Keratinocyte (primary cell): ENCODE data around the gene PPME1. TPM values are rescaled to one million over a fixed set of nuclear protein-coding genes. Genes with fewer than 3 reads are reported as not detected.

Experiments
- DNase-seq: peaks from one replicate; pipeline ENCODE4 v3.0.0-alpha.2; 2011; ENCODE audit warnings: low read depth, missing footprints, low spot score
- FAIRE-seq: peaks from 2 replicates; lab custom pipeline; 2011; peaks lifted over from hg19 to GRCh38; lab: Jason Lieb, UNC
- H2AFZ ChIP-seq: 2 replicates; pipeline ENCODE4 v1.6.0; 2012; ENCODE audit warnings: low read length, control low read depth, inconsistent platforms; ENCODE audit not compliant: control insufficient read depth
- H3K27ac ChIP-seq: 2 replicates; pipeline ENCODE4 v1.5.1; 2011; ENCODE audit warnings: low read length; ENCODE audit not compliant: control insufficient read depth, insufficient read depth
- H3K27me3 ChIP-seq: 3 replicates; pipeline ENCODE4 v1.6.0; 2011; ENCODE audit warnings: low read length; ENCODE audit not compliant: control insufficient read depth, insufficient read depth; ENCODE audit errors: extremely low read depth
- H3K36me3 ChIP-seq, 2 experiments: 2 replicates in 1 of 2; 3 replicates in 1 of 2; pipeline ENCODE4 v1.5.1; 2011; ENCODE audit warnings: low read length in 2 of 2, mild to moderate bottlenecking in 1 of 2; ENCODE audit not compliant: control insufficient read depth in 2 of 2, insufficient read depth in 2 of 2; ENCODE audit errors: extremely low read depth in 1 of 2
- H3K4me1 ChIP-seq: 3 replicates; pipeline ENCODE4 v1.5.1; 2011; ENCODE audit warnings: low read length; ENCODE audit not compliant: control insufficient read depth, insufficient read depth; ENCODE audit errors: extremely low read depth
- H3K4me2 ChIP-seq: 3 replicates; pipeline ENCODE4 v1.6.0; 2011; ENCODE audit warnings: low read depth, low read length; ENCODE audit not compliant: control insufficient read depth, insufficient read depth; ENCODE audit errors: extremely low read depth
- H3K4me3 ChIP-seq, 3 experiments: fragments of 200-600 bp in 1 of 3; sonication (generic) in 1 of 3; 2 replicates in 2 of 3; 3 replicates in 1 of 3; pipeline ENCODE4 v1.5.1; 2011 to 2016; ENCODE audit warnings: low read length in 3 of 3, mild to moderate bottlenecking in 3 of 3, control low read depth in 2 of 3, inconsistent platforms in 1 of 3, low read depth in 1 of 3, mixed read lengths in 1 of 3, mixed run types in 1 of 3, moderate library complexity in 1 of 3; ENCODE audit not compliant: control insufficient read depth in 2 of 3, insufficient read depth in 2 of 3; ENCODE audit errors: extremely low read depth in 1 of 3
- H3K79me2 ChIP-seq: 2 replicates; pipeline ENCODE4 v1.6.0; 2012; ENCODE audit warnings: low read length; ENCODE audit not compliant: control insufficient read depth, insufficient read depth
- H3K9ac ChIP-seq: 3 replicates; pipeline ENCODE4 v1.6.0; 2011; ENCODE audit warnings: low read length; ENCODE audit not compliant: control insufficient read depth, insufficient read depth; ENCODE audit errors: extremely low read depth
- H3K9me1 ChIP-seq: 3 replicates; pipeline ENCODE4 v1.6.0; 2011; ENCODE audit warnings: low read length; ENCODE audit not compliant: control insufficient read depth, insufficient read depth; ENCODE audit errors: extremely low read depth
- H3K9me3 ChIP-seq: 2 replicates; pipeline ENCODE4 v1.5.1; 2012; ENCODE audit warnings: low read depth, low read length; ENCODE audit not compliant: control insufficient read depth
- H4K20me1 ChIP-seq: 3 replicates; pipeline ENCODE4 v1.6.0; 2011; ENCODE audit warnings: low read length; ENCODE audit not compliant: control insufficient read depth, insufficient read depth; ENCODE audit errors: extremely low read depth
- EZH2 ChIP-seq: IDR thresholded peaks from one replicate; pipeline ENCODE4 v1.6.1; 2012; ENCODE audit warnings: inconsistent platforms, mild to moderate bottlenecking, low read length, moderate library complexity
- dilution Hi-C: fragments of 300-500 bp; cut with MboI; formaldehyde crosslinking; loops from one replicate; pipeline ENCODE4 v1.7.0; 2020; ENCODE audit warnings: low sequenced_read_pairs; ENCODE audit not compliant: extremely low pct_ligation_motif_present
- polyA plus RNA-seq, 5 experiments: library from polyadenylated mRNA; depleted of rRNA in 3 of 5; stranded (reverse) in 3 of 5; stranded (forward) in 1 of 5; unstranded in 1 of 5; fragments of >200 nt; gene quantifications; 1 replicate in 1 of 5; 2 replicates in 3 of 5; 3 replicates in 1 of 5; pipeline versions ENCODE4 v1.2.1 to v1.2.3, GENCODE V29; 2011 to 2012; ENCODE audit warnings: missing spikeins in 2 of 5, low read depth in 1 of 5, low replicate concordance in 1 of 5
- TF ChIP-seq, protein P1 (sequence below), 3 experiments: IDR thresholded peaks in 1 of 3; conservative IDR thresholded peaks in 1 of 3; optimal IDR thresholded peaks in 1 of 3; 2 replicates in 2 of 3; 3 replicates in 1 of 3; pipeline versions ENCODE3 to v1.5.1; 2011; ENCODE audit warnings: low read length in 3 of 3, mild to moderate bottlenecking in 3 of 3, moderate library complexity in 2 of 3, control low read depth in 1 of 3, inconsistent platforms in 1 of 3; ENCODE audit not compliant: insufficient read depth in 2 of 3; ENCODE audit errors: extremely low read depth in 1 of 3

The PPME1 gene
- polyA plus RNA-seq, 1 donor (not counting 4 experiments of a cell fraction or from before 2014, with no cell fraction given), result 34.0 TPM

DNA sequence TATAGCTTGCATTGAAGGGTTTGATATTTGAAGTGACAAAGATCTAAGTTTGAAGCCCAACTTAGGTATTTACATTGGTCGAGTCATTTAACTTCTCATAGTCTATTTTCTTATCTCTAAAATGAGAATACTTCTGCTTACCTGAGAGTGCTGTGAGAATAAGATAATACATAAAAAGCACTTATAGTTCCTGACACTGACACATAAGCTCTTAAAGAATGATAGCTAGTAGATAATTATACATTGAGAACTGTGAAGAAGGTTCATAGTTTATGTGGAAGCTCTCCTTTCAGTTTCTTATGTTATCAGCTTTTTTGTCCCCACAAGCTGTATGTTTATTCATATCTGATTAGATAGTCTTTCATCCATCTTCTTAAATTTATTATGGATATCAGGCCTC, 4.8 kb downstream of the PPME1 start:
- Histone ChIP-seq H3K79me2 (peaks cover 71% of the 10 kb centered on the region), H3K9me3 (no peaks in the 10 kb centered on the region)

DNA sequence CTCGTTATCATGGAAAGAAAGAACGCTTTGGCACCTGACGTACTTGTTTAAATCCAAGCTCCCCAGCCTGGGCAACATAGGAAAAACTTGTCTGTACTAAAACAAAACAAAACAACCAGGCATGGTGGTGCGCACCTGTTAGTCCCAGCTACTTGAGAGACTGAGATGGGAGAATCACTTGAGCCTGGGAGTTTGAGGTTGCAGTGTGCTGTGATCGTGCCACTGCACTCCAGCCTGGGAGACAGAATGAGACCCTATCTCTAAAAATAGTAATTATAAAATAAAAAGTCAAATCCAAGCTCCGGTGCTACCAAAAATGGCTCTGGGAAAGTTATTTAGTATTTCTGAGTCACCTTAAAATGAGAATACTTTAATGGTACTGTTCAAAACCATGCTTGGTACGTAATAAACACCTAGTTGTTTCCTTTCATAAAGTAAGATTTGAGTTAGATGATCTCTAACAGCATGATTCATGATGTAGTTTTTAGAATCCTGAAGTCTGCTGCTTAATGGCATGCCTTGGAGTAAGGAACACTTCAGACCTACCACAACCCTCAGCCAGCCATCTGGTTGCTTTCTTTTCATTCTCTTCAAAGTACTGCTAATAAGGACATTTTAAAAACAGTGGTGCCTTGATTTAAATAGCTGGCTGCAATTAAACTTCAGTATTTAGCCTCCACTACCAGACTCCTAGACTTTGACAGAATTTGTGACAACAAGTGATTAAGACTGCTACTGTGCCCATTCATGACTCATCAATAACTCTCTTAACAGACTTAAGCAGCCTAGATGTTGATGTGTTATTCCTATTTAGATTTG, 8.4 kb downstream of the PPME1 start:
- Histone ChIP-seq H3K4me1 (no peaks in the 10 kb centered on the region), H3K27me3 (no peaks in the 10 kb centered on the region), H3K27ac (no peak overlapping the region), H3K9me3 (no peaks in the 10 kb centered on the region), H3K4me2 (no peak overlapping the region), H3K4me3 (no peak overlapping the region), H2AFZ (no peak overlapping the region), H4K20me1 (no peaks in the 10 kb centered on the region), H3K36me3 (no peaks in the 10 kb centered on the region), H3K79me2 (peaks cover 64% of the 10 kb centered on the region), H3K9ac (no peak overlapping the region), H3K9me1 (no peaks in the 10 kb centered on the region)
- DNase-seq (no peak), FAIRE-seq (no peak)
- TF ChIP-seq EZH2, result no peak
- TF ChIP-seq, protein P1, sequence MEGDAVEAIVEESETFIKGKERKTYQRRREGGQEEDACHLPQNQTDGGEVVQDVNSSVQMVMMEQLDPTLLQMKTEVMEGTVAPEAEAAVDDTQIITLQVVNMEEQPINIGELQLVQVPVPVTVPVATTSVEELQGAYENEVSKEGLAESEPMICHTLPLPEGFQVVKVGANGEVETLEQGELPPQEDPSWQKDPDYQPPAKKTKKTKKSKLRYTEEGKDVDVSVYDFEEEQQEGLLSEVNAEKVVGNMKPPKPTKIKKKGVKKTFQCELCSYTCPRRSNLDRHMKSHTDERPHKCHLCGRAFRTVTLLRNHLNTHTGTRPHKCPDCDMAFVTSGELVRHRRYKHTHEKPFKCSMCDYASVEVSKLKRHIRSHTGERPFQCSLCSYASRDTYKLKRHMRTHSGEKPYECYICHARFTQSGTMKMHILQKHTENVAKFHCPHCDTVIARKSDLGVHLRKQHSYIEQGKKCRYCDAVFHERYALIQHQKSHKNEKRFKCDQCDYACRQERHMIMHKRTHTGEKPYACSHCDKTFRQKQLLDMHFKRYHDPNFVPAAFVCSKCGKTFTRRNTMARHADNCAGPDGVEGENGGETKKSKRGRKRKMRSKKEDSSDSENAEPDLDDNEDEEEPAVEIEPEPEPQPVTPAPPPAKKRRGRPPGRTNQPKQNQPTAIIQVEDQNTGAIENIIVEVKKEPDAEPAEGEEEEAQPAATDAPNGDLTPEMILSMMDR (optimal IDR thresholded peaks at IDR 0.05 in 1 of 3, IDR thresholded peaks at IDR 0.05 in 1 of 3, conservative IDR thresholded peaks at IDR 0.05 in 1 of 3; ENCODE audit: extremely low read depth in 1 of 3, insufficient read depth in 2 of 3, low read length in 3 of 3), result no peak
- dilution Hi-C loops, result no loop called here

More for the DNA sequence above, 4.8 kb downstream of the PPME1 start:
- no peak for DNase-seq
- no peak for TF ChIP-seq EZH2
- TF ChIP-seq, protein P1 (optimal IDR thresholded peaks at IDR 0.05 in 1 of 3, IDR thresholded peaks at IDR 0.05 in 1 of 3, conservative IDR thresholded peaks at IDR 0.05 in 1 of 3; ENCODE audit: extremely low read depth in 1 of 3, insufficient read depth in 2 of 3, low read length in 3 of 3), result no peak
- Histone ChIP-seq H4K20me1 (no peaks in the 10 kb centered on the region), H3K9me1 (no peaks in the 10 kb centered on the region), H3K4me1 (peaks cover 8% of the 10 kb centered on the region), H3K4me2 (no peak overlapping the region), H3K4me3 (no peak overlapping the region), H2AFZ (no peak overlapping the region), H3K27me3 (no peaks in the 10 kb centered on the region), H3K27ac (no peak overlapping the region), H3K9ac (no peak overlapping the region), H3K36me3 (no peaks in the 10 kb centered on the region)
- dilution Hi-C loops, result no loop called here
- no peak for FAIRE-seq
